SK-N-SH (cell line): ENCODE measurements around the gene NOC2L.
A peak's percentile ranks its signal among the peaks of the same experiment; 100 is the strongest.

Experiments
- NRF1 ChIP-seq: IDR thresholded peaks from 2 replicates; pipeline ENCODE4 v1.6.1; 2012; ENCODE audit warnings: low read depth, mild to moderate bottlenecking, low read length
- YY1 ChIP-seq: IDR thresholded peaks from 2 replicates; pipeline ENCODE4 v1.4.0; 2012; ENCODE audit warnings: low read depth, mild to moderate bottlenecking
- TF ChIP-seq, protein P1 (sequence below): fragments of 200-600 bp; sonication (generic); IDR thresholded peaks from 2 replicates; pipeline ENCODE4 v1.6.1; 2017; ENCODE audit warnings: antibody characterized with exemption, mild to moderate bottlenecking, moderate library complexity
- TF ChIP-seq, protein P2 (sequence below): IDR thresholded peaks from 2 replicates; pipeline ENCODE4 v1.4.0; 2012; ENCODE audit warnings: low read depth

DNA sequence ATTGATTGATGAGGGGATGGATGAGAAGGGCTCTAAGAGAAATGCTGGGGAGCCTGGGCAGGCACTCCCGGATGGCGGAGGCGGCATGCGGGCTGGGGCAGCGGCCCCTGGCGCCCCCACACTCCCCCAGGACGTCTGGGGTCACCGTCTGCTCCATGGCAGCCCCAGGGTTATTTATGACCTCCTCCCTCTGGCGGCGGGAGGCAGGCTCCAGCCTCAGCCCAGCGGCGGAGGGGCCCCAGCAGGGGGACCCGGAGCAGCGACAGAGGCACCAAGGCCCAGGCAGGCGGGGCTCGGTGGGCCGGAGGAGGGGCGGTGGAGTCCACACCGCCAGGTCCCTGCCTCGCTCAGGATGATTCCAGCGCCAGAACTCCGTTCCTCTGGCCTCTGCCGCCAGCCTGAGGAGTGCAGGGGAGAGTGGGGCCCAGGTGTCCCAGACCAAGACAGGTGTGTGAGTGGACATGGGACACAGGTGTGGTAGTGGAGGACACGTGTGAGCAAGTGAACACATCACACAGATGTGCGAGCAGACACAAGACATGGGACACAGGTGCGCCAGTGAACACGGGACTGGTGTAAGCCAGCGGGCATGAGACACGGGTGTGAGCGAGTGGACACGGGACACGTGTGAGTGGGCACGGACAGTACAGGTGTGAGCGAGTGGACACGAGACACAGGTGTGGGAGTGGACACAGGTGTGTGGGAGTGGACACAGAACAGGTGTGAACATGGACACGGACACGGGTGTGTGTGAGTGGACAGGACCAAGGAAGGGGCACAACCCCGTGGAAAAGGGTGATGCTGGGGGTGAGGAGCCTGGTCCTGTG is 37.8 kb downstream of the NOC2L start:
- TF ChIP-seq, protein P1, sequence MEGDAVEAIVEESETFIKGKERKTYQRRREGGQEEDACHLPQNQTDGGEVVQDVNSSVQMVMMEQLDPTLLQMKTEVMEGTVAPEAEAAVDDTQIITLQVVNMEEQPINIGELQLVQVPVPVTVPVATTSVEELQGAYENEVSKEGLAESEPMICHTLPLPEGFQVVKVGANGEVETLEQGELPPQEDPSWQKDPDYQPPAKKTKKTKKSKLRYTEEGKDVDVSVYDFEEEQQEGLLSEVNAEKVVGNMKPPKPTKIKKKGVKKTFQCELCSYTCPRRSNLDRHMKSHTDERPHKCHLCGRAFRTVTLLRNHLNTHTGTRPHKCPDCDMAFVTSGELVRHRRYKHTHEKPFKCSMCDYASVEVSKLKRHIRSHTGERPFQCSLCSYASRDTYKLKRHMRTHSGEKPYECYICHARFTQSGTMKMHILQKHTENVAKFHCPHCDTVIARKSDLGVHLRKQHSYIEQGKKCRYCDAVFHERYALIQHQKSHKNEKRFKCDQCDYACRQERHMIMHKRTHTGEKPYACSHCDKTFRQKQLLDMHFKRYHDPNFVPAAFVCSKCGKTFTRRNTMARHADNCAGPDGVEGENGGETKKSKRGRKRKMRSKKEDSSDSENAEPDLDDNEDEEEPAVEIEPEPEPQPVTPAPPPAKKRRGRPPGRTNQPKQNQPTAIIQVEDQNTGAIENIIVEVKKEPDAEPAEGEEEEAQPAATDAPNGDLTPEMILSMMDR = peak; percentile 38
- no peak for TF ChIP-seq YY1
- TF ChIP-seq, protein P2, sequence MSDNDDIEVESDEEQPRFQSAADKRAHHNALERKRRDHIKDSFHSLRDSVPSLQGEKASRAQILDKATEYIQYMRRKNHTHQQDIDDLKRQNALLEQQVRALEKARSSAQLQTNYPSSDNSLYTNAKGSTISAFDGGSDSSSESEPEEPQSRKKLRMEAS = no peak
- no peak for TF ChIP-seq NRF1
